ENCODE data around the gene NAPA. TPM values are rescaled to one million over a fixed set of nuclear protein-coding genes. Genes with fewer than 3 reads are reported as not detected.

NAPA gene
- total and polyA plus RNA-seq, 8 donors: 46.1 to 170 (median 106) TPM

DNA sequence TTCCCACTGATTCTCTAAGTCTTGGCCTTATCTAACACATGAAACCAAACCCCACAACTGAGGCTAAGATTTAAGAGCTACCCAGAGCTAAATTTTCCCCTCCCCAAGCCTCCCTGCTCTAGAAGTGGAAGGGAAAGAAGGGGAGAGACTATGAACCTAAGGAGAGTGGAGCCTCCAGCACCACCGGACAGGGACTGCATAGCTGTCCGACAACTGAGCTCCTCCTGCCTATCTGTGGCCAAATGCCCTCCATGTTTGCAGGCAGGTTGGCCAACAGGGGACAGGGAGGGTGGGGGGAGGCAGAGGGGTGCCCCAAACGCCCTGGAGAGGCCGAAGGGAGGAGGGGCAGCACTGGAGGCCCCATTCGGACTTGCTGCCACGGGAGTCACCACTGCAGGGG is 6.0 kb upstream of the NAPA start:
- no peak for TF ChIP-seq EP300 (IDR thresholded peaks at IDR 0.05)
- TF ChIP-seq POLR2AphosphoS5 (IDR thresholded peaks at IDR 0.05): no peak
- TF ChIP-seq POLR2A (IDR thresholded peaks at IDR 0.05): no peak
- TF ChIP-seq, protein P1, sequence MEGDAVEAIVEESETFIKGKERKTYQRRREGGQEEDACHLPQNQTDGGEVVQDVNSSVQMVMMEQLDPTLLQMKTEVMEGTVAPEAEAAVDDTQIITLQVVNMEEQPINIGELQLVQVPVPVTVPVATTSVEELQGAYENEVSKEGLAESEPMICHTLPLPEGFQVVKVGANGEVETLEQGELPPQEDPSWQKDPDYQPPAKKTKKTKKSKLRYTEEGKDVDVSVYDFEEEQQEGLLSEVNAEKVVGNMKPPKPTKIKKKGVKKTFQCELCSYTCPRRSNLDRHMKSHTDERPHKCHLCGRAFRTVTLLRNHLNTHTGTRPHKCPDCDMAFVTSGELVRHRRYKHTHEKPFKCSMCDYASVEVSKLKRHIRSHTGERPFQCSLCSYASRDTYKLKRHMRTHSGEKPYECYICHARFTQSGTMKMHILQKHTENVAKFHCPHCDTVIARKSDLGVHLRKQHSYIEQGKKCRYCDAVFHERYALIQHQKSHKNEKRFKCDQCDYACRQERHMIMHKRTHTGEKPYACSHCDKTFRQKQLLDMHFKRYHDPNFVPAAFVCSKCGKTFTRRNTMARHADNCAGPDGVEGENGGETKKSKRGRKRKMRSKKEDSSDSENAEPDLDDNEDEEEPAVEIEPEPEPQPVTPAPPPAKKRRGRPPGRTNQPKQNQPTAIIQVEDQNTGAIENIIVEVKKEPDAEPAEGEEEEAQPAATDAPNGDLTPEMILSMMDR (IDR thresholded peaks at IDR 0.05): no peak
- H3K27me3 ChIP-seq: peaks cover 0 to 24% (median 0%) of the 10 kb centered on the region in 3 donors
- H3K4me1 ChIP-seq: peaks cover 0 to 10% (median 3%) of the 10 kb centered on the region in 4 donors
- no peaks in the 10 kb centered on the region for H3K36me3 ChIP-seq
- H3K9me3 ChIP-seq: no peaks in the 10 kb centered on the region
- peak overlapping the region in 1 of 5 donors; percentile 7 for H3K27ac ChIP-seq
- no peak overlapping the region for H3K4me3 ChIP-seq
- DNase-seq: no peak
- intact Hi-C loops (cut with DNase I; ENCODE audit: low total_unique reads): no loop called here
- WGBS, 5 donors: 66 to 82% (median 79%) methylated on average over 6 of the region's 6 CpGs

DNA sequence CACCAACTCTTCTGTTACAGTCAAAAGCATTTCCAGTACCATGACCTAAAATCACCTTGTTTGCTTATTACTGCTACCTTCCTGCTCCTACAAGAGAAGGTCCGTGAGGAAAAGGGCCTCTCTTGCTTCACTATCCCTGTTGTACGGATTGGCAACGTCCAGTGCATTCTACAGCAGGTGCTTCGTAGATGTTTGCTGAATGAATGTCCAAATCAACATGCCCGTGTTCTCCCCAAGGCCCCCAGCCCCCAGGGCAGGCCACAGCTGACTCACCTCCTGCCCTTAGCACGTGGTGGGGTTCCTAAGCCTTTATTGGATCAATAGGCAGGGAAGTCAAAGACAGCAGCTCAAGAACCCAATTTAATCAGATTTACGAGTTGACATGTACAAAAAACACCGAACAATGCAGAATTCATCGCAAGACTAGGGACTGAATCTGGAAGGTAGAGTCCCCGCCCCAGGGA is 5.5 kb upstream of the NAPA start:
- no peaks in the 10 kb centered on the region for H3K9me3 ChIP-seq
- no peak overlapping the region for H3K27ac ChIP-seq
- H3K27me3 ChIP-seq: peaks cover 0 to 24% (median 0%) of the 10 kb centered on the region in 3 donors
- no peak for DNase-seq
- peaks cover 0 to 12% (median 5%) of the 10 kb centered on the region in 4 donors for H3K4me1 ChIP-seq
- H3K36me3 ChIP-seq: no peaks in the 10 kb centered on the region
- intact Hi-C loops (cut with DNase I; ENCODE audit: low total_unique reads): no loop called here
- TF ChIP-seq POLR2A (IDR thresholded peaks at IDR 0.05) (no peak), EP300 (IDR thresholded peaks at IDR 0.05) (no peak), POLR2AphosphoS5 (IDR thresholded peaks at IDR 0.05) (no peak)
- TF ChIP-seq, protein P1 (IDR thresholded peaks at IDR 0.05): no peak
- WGBS, 5 donors: 50 to 70% (median 62%) methylated on average over 10 of the region's 10 CpGs
- H3K4me3 ChIP-seq: no peak overlapping the region

DNA sequence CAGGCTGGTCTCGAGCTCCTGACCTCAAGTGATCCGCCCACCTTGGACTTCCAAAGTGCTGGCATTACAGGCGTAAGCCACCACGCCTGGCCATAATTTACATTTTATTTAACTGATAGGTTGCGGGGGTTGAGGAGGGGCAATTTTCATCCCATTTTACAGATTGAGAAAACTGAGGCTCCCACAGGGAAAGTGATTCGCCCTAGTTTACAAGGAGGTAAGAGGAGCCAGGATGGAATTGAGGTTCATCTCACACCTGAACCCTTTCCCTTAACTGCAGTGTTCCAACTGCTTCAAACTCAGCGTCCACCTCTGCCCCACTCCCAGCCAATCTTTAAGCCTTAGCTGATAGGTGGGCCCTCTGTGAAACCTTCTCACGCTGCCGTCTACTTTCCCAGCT is 4.0 kb upstream of the NAPA start:
- TF ChIP-seq, protein P1 (IDR thresholded peaks at IDR 0.05): no peak
- TF ChIP-seq POLR2AphosphoS5 (IDR thresholded peaks at IDR 0.05): no peak
- TF ChIP-seq EP300 (IDR thresholded peaks at IDR 0.05): no peak
- TF ChIP-seq POLR2A (IDR thresholded peaks at IDR 0.05): no peak
- no peaks in the 10 kb centered on the region for H3K9me3 ChIP-seq
- no peak for DNase-seq
- H3K27ac ChIP-seq: no peak overlapping the region
- WGBS, 5 donors: 83 to 86% (median 84%) methylated on average over 9 of the region's 9 CpGs
- no peaks in the 10 kb centered on the region for H3K36me3 ChIP-seq
- peaks cover 0 to 23% (median 0%) of the 10 kb centered on the region in 3 donors for H3K27me3 ChIP-seq
- intact Hi-C loops (cut with DNase I; ENCODE audit: low total_unique reads): no loop called here
- peaks cover 4 to 17% (median 10%) of the 10 kb centered on the region in 4 donors for H3K4me1 ChIP-seq
- H3K4me3 ChIP-seq: no peak overlapping the region

DNA sequence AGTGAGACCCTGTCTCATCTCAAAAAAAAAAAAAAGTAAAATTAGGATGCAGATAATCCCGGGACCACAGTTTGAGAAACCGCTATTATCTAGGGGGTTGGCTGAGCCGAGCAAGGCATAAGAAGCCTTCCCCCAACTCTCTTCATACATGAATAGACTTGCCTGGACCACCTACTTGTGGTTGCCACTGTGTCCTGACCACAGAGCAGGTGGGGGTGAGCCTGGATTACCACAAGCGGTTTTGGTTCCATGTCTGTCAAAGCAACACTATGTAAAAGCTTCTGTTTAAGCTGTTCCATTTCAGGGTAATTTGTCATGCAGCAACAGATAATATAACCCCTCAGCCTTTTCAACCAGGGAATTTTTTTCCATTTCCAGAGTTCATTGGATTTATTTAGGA is 3.3 kb upstream of the NAPA start:
- no peak for DNase-seq
- WGBS, 5 donors: 57 to 70% (median 60%) methylated on average over 4 of the region's 4 CpGs
- no peak overlapping the region for H3K27ac ChIP-seq
- H3K4me1 ChIP-seq: peaks cover 10 to 24% (median 16%) of the 10 kb centered on the region in 4 donors
- peaks cover 0 to 19% (median 0%) of the 10 kb centered on the region in 3 donors for H3K27me3 ChIP-seq
- intact Hi-C loops (cut with DNase I; ENCODE audit: low total_unique reads): no loop called here
- H3K4me3 ChIP-seq: no peak overlapping the region
- TF ChIP-seq, protein P1 (IDR thresholded peaks at IDR 0.05): no peak
- no peak for TF ChIP-seq POLR2AphosphoS5 (IDR thresholded peaks at IDR 0.05)
- no peak for TF ChIP-seq POLR2A (IDR thresholded peaks at IDR 0.05)
- TF ChIP-seq EP300 (IDR thresholded peaks at IDR 0.05): no peak
- H3K36me3 ChIP-seq: no peaks in the 10 kb centered on the region
- H3K9me3 ChIP-seq: no peaks in the 10 kb centered on the region

All from stomach (tissue), 9 donors.